SKM-1 (cell line): ENCODE results near the gene IMMP2L.
A peak's percentile ranks its signal among the peaks of the same experiment; 100 is the strongest.

Experiments
- DNase-seq: peaks from one replicate; lab custom pipeline; 2025; ENCODE audit not compliant: unreplicated experiment; lab: John Stamatoyannopoulos, UW

IMMP2L gene

GRCh38 chr7:111107579-111107978 lies 454.7 kb downstream of the IMMP2L start:
- no peak for DNase-seq

- no peak for DNase-seq
Observed at GRCh38 chr7:111105269-111105668, 457.0 kb downstream of the IMMP2L start.

- DNase-seq: no peak
Observed at GRCh38 chr7:111104710-111105109, 457.6 kb downstream of the IMMP2L start.

GRCh38 chr7:111103678-111104274 lies 458.5 kb downstream of the IMMP2L start:
- DNase-seq: no peak

- DNase-seq: no peak
Observed at GRCh38 chr7:111103136-111103535, 459.2 kb downstream of the IMMP2L start.

- DNase-seq: no peak
Observed at GRCh38 chr7:111101856-111102646, 460.2 kb downstream of the IMMP2L start.

- no peak for DNase-seq
Observed at GRCh38 chr7:111098926-111099250, 463.4 kb downstream of the IMMP2L start.

- no peak for DNase-seq
Observed at GRCh38 chr7:111098011-111098925, 464.0 kb downstream of the IMMP2L start.

GRCh38 chr7:111096997-111097396 lies 465.3 kb downstream of the IMMP2L start:
- DNase-seq: no peak

- no peak for DNase-seq
Observed at GRCh38 chr7:111094419-111094818, 467.9 kb downstream of the IMMP2L start.

GRCh38 chr7:111093496-111093895 lies 468.8 kb downstream of the IMMP2L start:
- no peak for DNase-seq

GRCh38 chr7:111092406-111093236 lies 469.7 kb downstream of the IMMP2L start:
- no peak for DNase-seq

GRCh38 chr7:111091593-111092358 lies 470.5 kb downstream of the IMMP2L start:
- no peak for DNase-seq

- no peak for DNase-seq
Observed at GRCh38 chr7:111090846-111091245, 471.4 kb downstream of the IMMP2L start, which contains the start of gene LRRN3. TSS of gene LRRN3 (plus strand) at chr7:111091127. CDS start at chr7:111122773, 31,646 bp downstream.

- peak; percentile 53 for DNase-seq
Observed at GRCh38 chr7:111089822-111090426, 472.4 kb downstream of the IMMP2L start.

- DNase-seq: no peak
Observed at GRCh38 chr7:111088328-111088727, 474.0 kb downstream of the IMMP2L start.

- DNase-seq: no peak
Observed at GRCh38 chr7:111086532-111086931, 475.8 kb downstream of the IMMP2L start.

- no peak for DNase-seq
Observed at GRCh38 chr7:111085356-111085755, 476.9 kb downstream of the IMMP2L start.

- DNase-seq: peak; percentile 76
Observed at GRCh38 chr7:111083413-111083812, 478.9 kb downstream of the IMMP2L start.

- no peak for DNase-seq
Observed at GRCh38 chr7:111082351-111082750, 479.9 kb downstream of the IMMP2L start.
